ENCODE results near the gene ITGB6.

ITGB6 gene

DNA sequence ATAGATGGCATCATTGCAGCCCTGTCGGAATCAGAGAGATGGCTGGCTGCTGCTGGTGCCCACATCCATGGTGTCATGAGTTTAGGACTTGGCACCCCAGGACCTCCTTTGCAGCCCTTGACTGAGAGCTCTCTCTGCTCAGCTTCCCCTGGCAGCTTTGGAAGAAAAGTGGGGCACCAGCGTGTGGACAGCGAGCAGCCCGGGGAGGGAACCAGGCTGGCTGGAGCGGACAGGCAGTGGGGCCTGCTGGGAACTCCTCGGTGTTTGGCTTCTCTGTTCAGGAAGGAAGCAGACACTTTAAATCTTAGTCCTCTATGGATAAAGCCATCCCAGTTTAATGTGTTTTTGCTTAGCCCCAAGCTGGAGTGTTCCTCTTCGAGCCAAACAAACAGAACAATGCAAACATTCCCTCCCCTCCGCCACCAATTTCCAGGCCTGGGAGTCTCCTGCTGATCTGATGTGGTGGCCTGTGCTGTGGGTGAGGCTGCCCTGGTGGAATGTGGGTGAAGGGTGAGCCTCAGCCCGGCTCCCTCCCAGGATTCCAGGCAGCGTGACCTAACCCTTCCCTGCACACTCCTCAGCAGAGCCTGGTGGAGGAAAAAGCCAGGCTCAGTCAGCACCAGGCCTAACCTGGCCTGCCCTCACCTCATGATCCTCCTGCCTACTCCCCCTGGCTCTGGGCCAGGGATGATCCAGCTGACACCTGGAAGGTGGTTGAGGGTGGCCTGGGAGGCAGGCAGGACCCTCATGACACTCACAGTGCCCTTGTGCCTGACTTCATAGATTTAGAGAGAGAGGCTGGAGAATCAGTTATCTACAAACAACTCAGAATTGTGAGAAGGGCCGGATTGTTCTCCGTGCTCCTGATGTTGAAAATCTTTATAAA, 21.6 kb upstream of the ITGB6 start:
- DNase-seq (ENCODE audit: low spot score): peak; percentile 58

DNA sequence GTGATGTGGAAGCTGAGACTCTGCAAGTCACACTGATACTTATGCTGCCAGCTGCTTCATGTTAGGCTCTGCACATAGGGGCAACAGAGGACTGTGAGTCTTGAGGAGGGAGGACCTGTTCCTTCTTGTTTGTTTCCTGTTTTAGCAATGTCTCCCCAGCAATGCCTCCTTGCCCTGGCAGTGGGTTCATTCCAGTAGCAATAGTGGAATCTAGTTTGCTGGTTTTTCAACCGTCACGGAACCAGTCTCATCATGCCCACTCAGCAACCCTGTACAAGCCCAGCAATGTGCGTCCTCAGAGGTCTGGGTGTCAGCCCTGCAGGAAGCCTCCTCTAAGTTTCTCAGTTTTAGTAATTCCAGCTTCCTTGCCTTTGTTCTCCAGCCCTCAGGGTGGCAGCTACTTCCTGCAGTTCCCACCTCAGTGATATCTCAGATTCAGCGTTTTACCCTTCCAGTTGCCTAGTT, 20.5 kb upstream of the ITGB6 start:
- DNase-seq (ENCODE audit: low spot score): no peak

DNA sequence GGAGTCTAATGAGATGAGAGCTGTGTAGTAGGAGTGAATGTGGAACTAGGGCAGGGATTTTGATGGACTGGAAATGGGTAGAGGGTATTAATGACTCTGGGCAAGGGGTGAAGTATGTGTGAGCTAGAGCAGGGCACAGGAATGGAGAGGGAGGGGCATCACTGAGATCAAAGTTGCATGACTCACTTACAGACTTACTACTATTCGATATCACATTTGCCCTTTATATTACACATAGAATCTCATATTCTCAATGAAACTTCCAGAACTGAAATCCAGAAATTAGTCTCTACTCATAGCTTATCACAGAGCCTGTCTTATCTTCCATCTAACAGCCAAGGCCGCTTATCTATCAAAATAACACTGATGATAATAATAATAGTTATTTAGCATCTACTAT, 20.0 kb upstream of the ITGB6 start:
- no peak for DNase-seq (ENCODE audit: low spot score)

DNA sequence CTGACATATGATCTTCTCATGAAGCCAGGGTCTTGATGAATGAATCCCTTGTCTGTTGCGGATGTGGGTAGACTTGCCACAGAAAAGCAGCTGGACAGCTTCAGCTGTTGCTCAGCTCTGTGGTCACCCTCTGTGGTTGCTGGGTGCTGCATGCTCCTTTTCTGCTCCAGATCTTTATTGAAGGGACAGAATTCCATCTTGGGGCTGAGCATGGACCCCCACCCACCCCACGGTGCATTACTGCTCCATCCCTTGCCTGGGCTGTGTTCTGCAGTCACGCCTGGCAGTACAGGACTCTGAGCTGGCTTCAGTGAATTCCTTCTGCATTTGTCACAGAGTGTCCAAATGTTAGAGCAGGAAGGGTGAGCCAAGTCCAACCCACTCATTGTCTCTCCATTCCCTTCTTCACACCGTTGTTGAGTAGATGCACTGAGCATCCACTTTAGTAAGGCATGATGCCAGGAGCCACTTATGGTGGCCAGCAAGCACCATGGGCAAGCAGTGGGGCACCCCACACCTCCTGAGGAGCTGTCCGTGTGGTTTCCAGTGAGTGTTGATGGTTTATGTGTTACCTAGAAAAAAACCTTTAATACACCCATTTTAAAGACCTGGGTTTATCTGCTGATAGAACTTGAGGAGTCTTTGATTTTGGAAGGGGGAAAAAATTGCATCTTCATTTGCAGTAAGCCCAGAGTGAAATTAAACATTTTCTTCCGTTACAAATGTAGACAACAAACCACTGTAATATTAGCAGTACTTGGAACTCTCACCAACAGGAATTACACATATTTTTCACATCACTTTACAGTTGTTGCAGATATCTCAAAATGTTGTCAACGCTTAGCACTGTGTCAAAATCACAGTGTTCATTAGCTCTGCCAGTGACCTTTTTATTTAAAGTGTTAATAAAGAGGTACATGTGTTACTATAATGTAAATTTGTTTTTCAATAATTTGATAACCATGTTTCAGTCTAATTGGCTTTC, 14.7 kb upstream of the ITGB6 start:
- DNase-seq (ENCODE audit: low spot score): no peak

DNA sequence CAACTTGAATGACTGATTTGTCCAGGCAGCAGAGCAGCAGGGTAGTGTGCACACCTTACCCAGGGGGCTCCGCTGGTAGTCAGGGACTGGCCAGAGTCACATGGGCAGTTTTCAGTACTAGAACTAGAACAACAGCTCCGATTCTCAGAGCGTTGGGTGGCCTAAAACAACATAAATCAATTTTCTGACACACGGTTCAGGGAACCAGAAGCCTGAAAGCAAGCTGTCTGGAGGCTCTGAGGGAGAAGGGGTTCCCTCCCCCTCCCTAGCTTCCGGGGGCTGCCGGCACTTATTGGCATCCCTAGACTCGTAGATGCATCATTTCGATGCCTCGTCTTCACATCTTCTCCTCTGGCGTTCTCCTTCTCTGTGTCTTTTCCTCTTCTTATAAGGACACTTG, 13.4 kb upstream of the ITGB6 start:
- DNase-seq (ENCODE audit: low spot score): no peak

DNA sequence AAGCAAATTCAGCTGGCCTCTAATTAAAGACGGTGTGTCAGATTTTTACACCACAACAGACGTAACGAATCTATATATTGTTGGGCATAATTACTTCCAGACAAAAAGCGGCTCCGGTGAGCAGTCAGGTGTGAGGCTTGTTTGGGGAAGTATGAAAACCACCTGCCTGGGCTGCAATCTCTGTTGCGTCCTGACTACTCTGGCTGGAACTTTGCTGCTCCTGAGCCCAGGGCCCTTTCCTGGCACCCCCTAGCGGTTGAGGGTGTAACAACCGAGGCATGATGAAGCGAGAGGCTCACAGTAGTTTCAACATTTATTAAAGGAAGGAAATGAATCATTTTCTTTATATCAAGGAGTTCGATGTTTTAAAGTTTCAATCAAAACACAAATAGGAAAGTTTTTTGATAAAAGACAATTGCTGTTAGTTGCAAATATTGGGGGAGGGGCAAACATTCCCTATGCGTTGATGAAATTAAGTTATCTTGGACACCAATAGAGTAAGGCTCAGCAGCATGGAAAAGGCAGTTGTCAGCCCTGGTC, 10.6 kb upstream of the ITGB6 start:
- DNase-seq (ENCODE audit: low spot score): peak; percentile 61

DNA sequence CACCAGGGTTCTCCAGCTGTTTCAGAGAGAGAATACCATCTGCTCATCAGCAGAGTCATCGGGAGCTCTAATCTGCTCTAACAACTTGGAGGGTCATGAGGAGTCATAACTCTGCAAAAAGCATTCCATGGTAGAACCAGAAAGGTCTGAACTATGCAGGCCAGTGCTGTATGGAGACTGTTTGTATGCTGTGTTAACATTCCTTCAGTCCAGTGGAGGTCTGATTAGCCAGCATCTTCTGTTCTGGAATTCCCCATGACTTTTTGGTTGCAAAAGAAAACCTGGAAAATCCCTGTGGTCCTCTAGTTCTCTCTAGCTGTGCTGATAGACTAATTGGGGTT, 9.4 kb upstream of the ITGB6 start:
- no peak for DNase-seq (ENCODE audit: low spot score)

DNA sequence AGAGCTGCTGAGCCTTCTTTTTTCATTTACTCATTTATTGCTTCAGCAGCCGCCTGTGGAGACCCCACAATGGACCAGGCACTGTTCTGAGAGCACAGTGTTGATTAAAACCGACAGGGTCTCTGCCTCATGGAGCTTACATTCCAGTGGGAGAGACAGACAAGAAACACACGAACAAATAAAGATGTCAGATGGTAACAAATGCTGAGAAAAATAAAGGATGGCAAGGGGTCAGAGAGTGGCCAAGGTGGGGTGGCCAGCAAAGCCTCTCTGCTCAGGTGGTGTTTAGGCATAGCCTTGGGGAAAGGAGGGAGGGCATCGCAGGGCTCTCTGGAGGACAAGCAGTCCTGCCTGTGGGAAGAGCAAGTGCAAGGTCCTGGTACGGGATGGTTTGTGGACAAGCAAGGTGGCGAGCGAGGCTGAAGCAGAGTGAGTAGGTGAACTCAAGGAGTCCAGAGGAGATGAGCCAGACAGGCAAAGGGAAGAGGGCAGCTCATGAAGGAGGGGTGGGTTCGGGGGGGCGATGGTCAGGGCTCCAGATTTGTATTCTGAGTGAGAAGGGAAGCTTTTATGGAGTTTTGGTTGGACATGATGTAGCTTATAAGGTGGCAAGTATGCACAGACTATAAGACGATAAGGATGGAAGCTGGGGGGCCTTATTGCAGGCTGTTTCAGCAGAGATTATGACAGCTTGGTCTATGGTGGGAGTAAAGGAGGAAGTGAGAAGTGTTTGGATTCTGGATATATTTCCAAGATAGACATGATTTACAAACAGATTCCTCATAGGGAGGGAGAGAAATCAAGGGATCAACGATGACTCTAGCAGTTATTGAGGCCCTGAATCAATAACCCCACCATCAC, 8.8 kb upstream of the ITGB6 start:
- DNase-seq (ENCODE audit: low spot score): no peak

DNA sequence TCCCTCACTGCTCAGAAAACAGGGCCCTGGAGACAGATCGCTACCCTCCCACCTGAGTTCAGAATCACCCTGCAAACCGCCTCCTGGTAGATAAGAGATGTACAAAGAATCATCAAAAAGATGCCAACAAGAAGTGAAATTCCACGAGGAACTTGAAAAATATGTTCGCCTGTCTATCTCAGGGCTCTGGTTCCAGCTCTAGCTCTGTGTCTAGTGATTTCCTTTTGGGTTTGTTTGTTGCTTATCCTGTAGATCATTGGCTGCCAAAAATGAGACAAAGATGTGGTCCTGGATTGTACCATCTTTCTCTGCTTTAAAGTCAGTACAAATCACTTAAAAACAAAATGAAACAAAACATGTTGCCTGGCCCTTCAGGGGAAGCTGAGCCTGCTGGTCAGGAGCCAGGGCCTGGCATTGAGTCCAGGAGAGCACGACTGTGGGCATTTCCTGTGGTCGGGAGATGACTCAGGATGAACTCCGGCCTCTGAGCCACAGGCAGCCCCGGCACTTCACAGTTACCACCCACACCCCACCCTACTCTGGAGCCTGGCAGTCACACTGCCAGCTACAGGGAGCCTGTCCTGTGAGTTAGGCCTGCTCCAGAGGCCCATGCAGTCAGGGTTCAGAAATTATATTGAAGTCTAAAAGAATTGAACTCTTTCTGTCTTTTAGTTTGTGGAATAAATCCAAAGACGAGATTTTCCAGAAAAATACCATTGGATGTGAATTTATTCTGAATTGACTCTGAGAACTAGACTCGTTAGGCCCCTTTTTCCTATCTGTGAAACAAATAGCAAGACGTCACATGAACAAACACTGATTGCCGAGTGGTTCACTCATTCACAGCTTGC, 8.0 kb upstream of the ITGB6 start:
- no peak for DNase-seq (ENCODE audit: low spot score)

DNA sequence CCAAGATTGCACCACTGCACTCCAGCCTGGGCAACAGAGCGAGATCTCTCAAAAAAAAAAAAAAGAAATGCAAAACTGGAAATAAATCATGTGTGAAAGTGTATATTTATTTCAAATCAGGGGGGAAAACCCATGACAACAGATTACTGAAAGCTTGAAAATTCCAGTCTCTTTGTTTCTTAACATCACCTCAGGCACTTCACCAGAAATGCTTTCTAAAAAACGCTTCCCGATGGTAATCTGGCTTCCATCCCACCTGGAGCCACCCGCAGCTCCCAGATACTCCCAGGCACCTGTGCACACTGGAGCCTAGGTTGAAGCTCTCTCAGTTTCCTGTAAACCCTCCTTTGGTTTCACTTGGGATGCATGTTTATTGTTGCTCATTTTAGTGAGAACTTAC, 7.2 kb upstream of the ITGB6 start:
- DNase-seq (ENCODE audit: low spot score): no peak

DNA sequence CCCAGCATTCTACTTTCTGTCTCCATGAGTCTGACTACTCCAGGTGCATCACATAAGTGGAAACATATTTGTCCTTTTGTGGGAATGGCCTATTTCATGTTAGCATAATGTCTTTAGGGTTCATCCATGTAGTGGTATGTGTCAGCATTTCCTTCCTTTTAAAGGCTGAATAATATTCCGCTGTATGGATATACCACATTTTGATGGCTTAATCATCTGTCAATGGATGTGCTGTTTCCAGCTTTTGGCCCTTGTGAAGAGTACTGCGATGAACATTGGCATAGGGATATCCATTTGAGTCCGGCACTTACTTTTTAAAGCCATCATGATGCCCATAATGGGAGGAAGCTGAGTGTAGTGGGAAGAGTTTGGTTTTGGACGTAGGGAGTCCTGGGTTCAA, 6.4 kb upstream of the ITGB6 start:
- DNase-seq (ENCODE audit: low spot score): no peak

DNA sequence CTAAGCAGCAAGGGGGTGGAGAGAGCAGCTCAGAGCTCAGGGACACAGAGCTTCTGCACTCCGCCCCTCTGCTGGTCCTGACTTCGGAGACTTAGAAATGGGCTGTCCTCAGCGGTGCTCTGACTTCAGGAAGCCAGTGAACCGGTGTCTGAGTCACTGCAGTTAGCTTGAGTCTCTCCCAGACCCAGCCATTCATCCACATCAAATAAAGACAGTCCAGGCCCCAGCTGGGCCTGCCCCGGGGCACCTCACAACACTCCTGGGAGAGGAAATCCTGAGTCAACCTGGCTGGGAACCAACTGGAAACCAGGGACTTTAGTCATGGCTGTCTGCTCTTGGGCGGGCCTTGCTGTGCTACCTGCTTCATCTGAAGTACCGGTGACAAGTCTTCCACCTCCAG, 5.4 kb upstream of the ITGB6 start:
- DNase-seq (ENCODE audit: low spot score): no peak

DNA sequence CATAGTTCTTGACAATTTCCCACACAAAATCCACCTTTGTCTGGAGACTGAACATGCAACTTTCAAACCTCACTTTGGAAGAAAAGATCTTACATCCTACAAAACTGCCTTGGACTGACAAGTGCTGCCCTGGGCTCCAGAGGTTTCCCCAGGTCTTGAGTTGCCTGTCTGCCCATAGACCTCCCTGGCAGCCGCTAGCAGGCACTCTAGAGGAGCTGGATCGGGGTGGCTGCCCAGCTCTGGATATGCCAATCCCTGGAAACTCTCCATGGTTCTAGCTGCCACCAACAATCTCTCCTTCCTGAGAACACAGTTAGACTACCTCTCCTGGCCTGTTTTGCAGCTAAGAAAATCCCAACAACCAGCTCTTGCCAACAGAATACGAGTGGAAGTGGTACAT, 3.4 kb upstream of the ITGB6 start:
- DNase-seq (ENCODE audit: low spot score): no peak

DNA sequence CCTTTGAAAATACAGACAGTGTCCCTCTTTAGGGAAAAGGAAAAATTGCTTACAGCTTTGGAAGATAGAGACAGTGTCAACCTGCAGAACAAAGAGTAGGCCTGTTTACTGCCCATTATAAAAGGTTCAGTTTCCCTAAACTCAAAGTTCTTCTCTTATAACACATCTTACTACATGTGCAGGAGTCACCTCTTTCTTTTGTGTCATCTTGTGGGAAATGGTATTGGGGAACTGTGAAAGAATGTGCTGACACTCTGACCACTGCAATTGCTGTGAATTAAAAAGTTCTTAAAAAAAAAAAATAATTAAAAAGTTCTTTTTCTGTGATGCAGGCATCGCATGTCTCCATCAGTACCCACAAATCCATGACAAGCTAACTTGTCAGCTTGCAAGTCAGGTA, 2.9 kb upstream of the ITGB6 start:
- DNase-seq (ENCODE audit: low spot score): no peak

DNA sequence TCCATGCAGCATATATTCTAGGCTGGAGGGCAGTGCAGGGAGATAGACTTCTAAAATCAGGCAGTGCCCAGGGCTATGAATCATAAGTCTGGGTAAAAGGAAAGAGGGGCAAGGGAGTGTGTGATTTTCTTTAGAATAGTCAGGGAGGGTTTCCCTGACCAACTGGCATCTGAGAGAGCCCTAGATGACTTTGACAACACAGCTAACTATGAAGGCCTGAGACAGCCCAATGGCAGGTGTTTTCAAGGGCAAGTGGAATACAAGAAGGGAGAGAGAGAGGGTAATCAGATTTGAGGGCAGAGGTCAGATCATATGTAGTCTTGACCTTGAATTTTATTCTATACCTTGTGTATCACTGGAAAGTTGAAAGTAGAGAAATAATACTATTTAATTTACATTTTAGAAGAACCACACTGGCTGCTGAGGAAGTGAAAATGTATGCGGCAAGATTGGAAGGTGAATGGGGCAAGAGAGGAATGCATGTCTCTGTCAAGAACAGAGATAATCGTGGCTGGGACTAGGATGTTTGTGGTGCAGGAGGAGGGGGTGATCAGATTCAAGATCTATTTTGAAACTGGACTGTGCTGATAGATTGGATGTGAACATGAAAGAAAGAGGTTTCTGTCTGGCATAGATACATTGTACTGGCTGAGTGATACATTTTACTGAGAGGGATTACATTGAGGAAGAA, 1.9 kb upstream of the ITGB6 start:
- no peak for DNase-seq (ENCODE audit: low spot score)

DNA sequence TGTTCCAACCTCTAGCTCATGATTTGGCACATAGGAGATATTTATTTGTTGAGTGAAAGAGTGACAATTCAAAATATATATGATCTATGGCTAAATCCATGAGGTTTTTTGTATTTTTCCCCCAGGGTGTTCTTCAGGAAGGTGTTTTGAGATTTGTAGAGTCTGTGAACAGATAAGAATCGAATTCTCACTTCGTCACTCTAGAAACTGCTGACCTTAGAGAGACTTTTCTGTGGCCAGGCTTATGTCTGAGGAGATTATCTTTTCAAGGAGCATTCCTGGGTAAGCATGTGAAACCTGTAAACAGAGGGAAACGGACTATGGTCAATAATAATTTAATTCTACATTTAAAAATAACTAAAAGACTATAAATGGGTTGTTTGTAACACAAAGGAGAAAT, 849 bp upstream of the ITGB6 start:
- no peak for DNase-seq (ENCODE audit: low spot score)

DNA sequence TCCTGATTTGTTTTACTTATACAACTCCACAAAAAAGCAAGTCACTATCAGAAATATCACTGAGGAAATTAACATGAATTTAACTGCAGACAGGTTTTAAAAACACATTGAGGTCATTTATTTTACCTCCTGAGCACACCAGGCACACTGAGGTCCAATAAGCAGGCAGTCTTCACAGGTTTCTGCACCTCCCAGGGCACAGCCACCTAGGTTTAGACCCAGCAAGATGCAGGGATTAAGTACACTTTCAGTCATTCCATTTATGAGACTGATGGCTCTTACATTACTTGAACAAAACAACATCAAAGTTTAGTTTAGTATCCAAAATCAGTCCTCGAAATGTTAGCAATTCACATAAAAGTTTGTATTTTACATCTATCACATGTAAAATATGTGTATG, 1.0 kb downstream of the ITGB6 start:
- no peak for DNase-seq (ENCODE audit: low spot score)

DNA sequence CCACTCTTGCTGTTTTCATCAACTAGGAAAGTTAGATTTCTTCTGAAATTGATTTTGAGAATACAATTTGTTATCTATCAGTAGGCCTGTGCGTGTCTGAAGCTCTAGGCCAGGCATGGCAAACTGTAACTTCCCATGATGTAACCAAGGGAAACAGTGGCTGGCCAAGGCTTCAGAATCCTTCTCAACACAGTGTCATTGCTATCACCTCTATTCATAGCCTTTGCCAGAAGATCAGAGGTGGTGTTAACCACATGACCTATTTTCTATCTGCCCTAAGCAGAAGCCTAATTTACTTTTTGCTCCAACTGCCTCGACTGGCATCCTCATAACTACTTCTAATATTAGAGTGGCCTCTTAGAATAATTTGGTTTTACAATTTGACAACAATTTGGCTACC, 2.5 kb downstream of the ITGB6 start:
- no peak for DNase-seq (ENCODE audit: low spot score)

DNA sequence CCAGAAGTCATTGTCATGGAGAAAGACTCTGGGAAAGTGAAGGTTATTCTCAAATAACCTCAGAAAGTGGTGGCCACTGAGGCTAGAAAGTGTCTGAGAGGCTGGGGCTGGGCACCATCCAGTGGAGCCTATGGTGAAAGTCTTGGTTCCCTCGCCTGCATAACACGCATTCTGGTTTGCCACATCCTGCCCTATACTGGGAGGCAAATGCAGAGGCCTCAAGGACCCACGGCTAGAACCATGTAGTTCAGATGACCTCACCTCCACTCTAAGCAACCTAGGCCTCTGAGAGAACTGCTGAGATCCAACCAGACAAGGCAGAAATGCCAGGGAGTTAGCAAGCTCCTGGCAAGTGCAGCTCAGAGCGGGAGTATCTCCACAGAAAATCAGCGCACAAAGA, 5.1 kb downstream of the ITGB6 start:
- DNase-seq (ENCODE audit: low spot score): no peak

DNA sequence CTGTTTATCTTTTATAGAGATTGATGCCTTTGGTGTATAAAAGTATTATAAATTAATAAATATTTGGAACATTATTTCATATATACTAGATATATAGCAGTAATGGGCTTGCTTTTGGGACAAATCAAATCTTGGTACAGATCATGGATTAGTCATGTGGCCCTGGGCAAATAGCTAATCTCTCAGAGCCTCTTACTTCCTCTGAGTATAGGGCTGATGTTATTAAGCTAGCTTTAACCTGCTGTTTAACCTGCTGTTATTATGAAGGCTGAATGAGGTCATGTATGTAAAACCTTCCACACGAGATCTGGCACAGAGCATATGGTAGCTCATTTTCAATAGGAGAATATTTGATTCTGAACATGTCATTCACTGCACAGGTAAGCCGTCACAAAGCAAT, 5.7 kb downstream of the ITGB6 start:
- no peak for DNase-seq (ENCODE audit: low spot score)
